CD4-positive, CD25-positive, alpha-beta regulatory T cell (primary cell): ENCODE data around the gene PIK3CB. TPM values are rescaled to one million over a fixed set of nuclear protein-coding genes. Genes with fewer than 3 reads are reported as not detected.

Source experiments
- polyA plus RNA-seq, 4 donors: library from polyadenylated mRNA; unstranded; fragments of 300-500 nt; fragmentation: Illumina TruSeq; gene quantifications; one replicate each; pipeline ENCODE4 v1.2.3, GENCODE V29; 2021
- total RNA-seq: library from RNA; stranded (reverse); gene quantifications from one replicate; pipeline ENCODE4 v1.2.3, GENCODE V29; 2022

The PIK3CB gene
- total and polyA plus RNA-seq, 5 donors from 2014 or later, result 10.3 to 29.2 (median 13.3) TPM

Other genes with a start within 250 kb of the PIK3CB start
- gene CEP70, start 240.7 kb downstream of the PIK3CB start, total RNA-seq, result 15.6 TPM
- gene CEP70, start 240.7 kb downstream of the PIK3CB start, polyA plus RNA-seq, result 1 to 10 TPM; 3.8 to 8.3 (median 5.5) TPM
- 1.7 TPM for gene FAIM, start 226.2 kb downstream of the PIK3CB start, total RNA-seq
- 1 to 10 TPM; 5.4 to 9.7 (median 8.5) TPM for gene FAIM, start 226.2 kb downstream of the PIK3CB start, polyA plus RNA-seq
- not detected for gene FOXL2, start 112.2 kb upstream of the PIK3CB start, total RNA-seq
- not detected for gene FOXL2, start 112.2 kb upstream of the PIK3CB start, polyA plus RNA-seq
- not detected for gene FOXL2NB, start 112.3 kb upstream of the PIK3CB start, total RNA-seq
- not detected for gene FOXL2NB, start 112.3 kb upstream of the PIK3CB start, polyA plus RNA-seq
- not detected for gene PRR23A, start 171.3 kb upstream of the PIK3CB start, total RNA-seq
- gene PRR23A, start 171.3 kb upstream of the PIK3CB start, polyA plus RNA-seq, result not detected
- not detected for gene PRR23B, start 186.0 kb upstream of the PIK3CB start, total RNA-seq
- gene PRR23B, start 186.0 kb upstream of the PIK3CB start, polyA plus RNA-seq, result not detected
- not detected for gene PRR23C, start 210.0 kb upstream of the PIK3CB start, total RNA-seq
- gene PRR23C, start 210.0 kb upstream of the PIK3CB start, polyA plus RNA-seq, result not detected